RWPE1 (cell line): ENCODE data around the gene XG.

Experiments used
- CTCF ChIA-PET: fragments of 350-600 bp; sonication (Branson Sonifier 250); formaldehyde crosslinking; extraction: SDS; loops from one replicate; lab custom pipeline; 2021; lab: Yijun Ruan, JAX
- POLR2A ChIA-PET: fragments of 400-600 bp; formaldehyde crosslinking; extraction: SDS; loops from one replicate; lab custom pipeline; 2020; ENCODE audit warnings: antibody characterized with exemption; ENCODE audit not compliant: low non-redundant PET; lab: Yijun Ruan, JAX
- DNase-seq: peaks from one replicate; pipeline ENCODE4 v3.0.0; 2012; ENCODE audit warnings: low spot score
- H3K27ac ChIP-seq: fragments of 450-650 bp; 2 replicates; pipeline ENCODE4 v1.5.1; 2017
- CTCF ChIP-seq: fragments of 450-650 bp; conservative IDR thresholded peaks from 2 replicates; pipeline ENCODE4 v1.5.1; 2017; ENCODE audit warnings: low read depth, mild to moderate bottlenecking

Gene XG

GRCh38 chrX:2840961-2841360 is 89.1 kb downstream of the XG start:
- ChIA-PET CTCF (no interaction called here), POLR2A (no interaction called here)
- no peak overlapping the region for H3K27ac ChIP-seq
- DNase-seq: no peak
- TF ChIP-seq CTCF: no peak

GRCh38 chrX:2841537-2841936 is 89.7 kb downstream of the XG start:
- ChIA-PET POLR2A (no interaction called here), CTCF (no interaction called here)
- TF ChIP-seq CTCF: no peak
- no peak overlapping the region for H3K27ac ChIP-seq
- no peak for DNase-seq

- CTCF ChIA-PET: interaction anchor here (0.7 kb wide), 1 partner anchor 411 kb away, joined by 3 read pairs; no protein-coding TSS in a partner anchor
- POLR2A ChIA-PET: no interaction called here
- no peak for TF ChIP-seq CTCF
Measured at GRCh38 chrX:2846992-2847391, 95.2 kb downstream of the XG start.

GRCh38 chrX:2848871-2849301 is 97.0 kb downstream of the XG start:
- peak; percentile 1 for DNase-seq
- H3K27ac ChIP-seq: no peak overlapping the region
- ChIA-PET POLR2A (no interaction called here), CTCF (no interaction called here)
- no peak for TF ChIP-seq CTCF

More at GRCh38 chrX:2846992-2847391, 95.2 kb downstream of the XG start:
- H3K27ac ChIP-seq: no peak overlapping the region
- DNase-seq: no peak

GRCh38 chrX:2854918-2855317 is 103.1 kb downstream of the XG start:
- CTCF ChIA-PET: no interaction called here
- POLR2A ChIA-PET: no interaction called here
- no peak overlapping the region for H3K27ac ChIP-seq
- no peak for TF ChIP-seq CTCF
- no peak for DNase-seq

GRCh38 chrX:2855761-2856160 is 103.9 kb downstream of the XG start:
- CTCF ChIA-PET: no interaction called here
- no peak overlapping the region for H3K27ac ChIP-seq
- TF ChIP-seq CTCF: no peak
- DNase-seq: no peak
- POLR2A ChIA-PET: no interaction called here
